Thyroid gland (tissue), 4 donors: ENCODE data around the gene AKAP6. TPM values are rescaled to one million over a fixed set of nuclear protein-coding genes. Genes with fewer than 3 reads are reported as not detected.

Source experiments
- DNase-seq, 2 donors: peaks; one replicate each; pipeline ENCODE4 v3.0.0-alpha.2; 2019
- H3K27ac ChIP-seq, 3 donors: fragments of 200-600 bp; sonication (generic); 1 replicate in 2 of 3; 2 replicates in 1 of 3; pipeline ENCODE4 v1.5.1; 2016 to 2019; ENCODE audit warnings: mild to moderate bottlenecking in 1 of 3, moderate library complexity in 1 of 3
- H3K27me3 ChIP-seq: fragments of 200-600 bp; sonication (generic); one replicate; pipeline ENCODE4 v1.5.1; 2019
- H3K36me3 ChIP-seq, 2 donors: fragments of 200-600 bp; sonication (generic); one replicate each; pipeline ENCODE4 v1.5.1; 2016 to 2019
- H3K4me1 ChIP-seq, 2 donors: fragments of 200-600 bp; sonication (generic); one replicate each; pipeline ENCODE4 v1.5.1; 2017 to 2019
- H3K4me3 ChIP-seq, 3 donors: fragments of 200-600 bp; sonication (generic); replicated peaks in 1 of 3; 1 replicate in 2 of 3; 2 replicates in 1 of 3; pipeline ENCODE4 v1.5.1; 2016; ENCODE audit warnings: mild to moderate bottlenecking in 1 of 3
- H3K9me3 ChIP-seq: fragments of 200-600 bp; sonication (generic); one replicate; pipeline ENCODE4 v1.5.1; 2017
- POLR2A ChIP-seq, 2 donors: fragments of 450-650 bp; IDR thresholded peaks; one replicate each; pipeline ENCODE4 v1.6.1; 2017; ENCODE audit warnings: antibody characterized with exemption in 2 of 2, mild to moderate bottlenecking in 2 of 2, moderate library complexity in 1 of 2
- WGBS, 2 donors: methylation state at CpG; one replicate each; pipeline ENCODE4 v1.1.5; 2017; 5-methylcytosine and 5-hydroxymethylcytosine counted together
- intact Hi-C: fragments of 100-400 bp; cut with DNase I; formaldehyde crosslinking; loops from one replicate; pipeline ENCODE4 v1.15.1; 2023
- total RNA-seq, 4 donors: library from RNA; depleted of rRNA; stranded (reverse); fragments of >200 nt; gene quantifications; one replicate each; pipeline ENCODE4 v1.2.3, GENCODE V29; 2016
- TF ChIP-seq, protein P1 (sequence below), 6 experiments: fragments of 200-600 bp in 3 of 6; fragments of 450-650 bp in 3 of 6; sonication (generic) in 3 of 6; IDR thresholded peaks; one replicate each; pipeline ENCODE4 v1.5.1; 2016 to 2019; ENCODE audit warnings: antibody characterized with exemption in 6 of 6, mild to moderate bottlenecking in 2 of 6, inconsistent platforms in 1 of 6, moderate library complexity in 1 of 6

AKAP6 gene
- total RNA-seq, 4 donors from 2014 or later = 13.0 to 34.5 (median 22.7) TPM

- DNase-seq = no peak
- TF ChIP-seq POLR2A (IDR thresholded peaks at IDR 0.05) = no peak
- TF ChIP-seq, protein P1, sequence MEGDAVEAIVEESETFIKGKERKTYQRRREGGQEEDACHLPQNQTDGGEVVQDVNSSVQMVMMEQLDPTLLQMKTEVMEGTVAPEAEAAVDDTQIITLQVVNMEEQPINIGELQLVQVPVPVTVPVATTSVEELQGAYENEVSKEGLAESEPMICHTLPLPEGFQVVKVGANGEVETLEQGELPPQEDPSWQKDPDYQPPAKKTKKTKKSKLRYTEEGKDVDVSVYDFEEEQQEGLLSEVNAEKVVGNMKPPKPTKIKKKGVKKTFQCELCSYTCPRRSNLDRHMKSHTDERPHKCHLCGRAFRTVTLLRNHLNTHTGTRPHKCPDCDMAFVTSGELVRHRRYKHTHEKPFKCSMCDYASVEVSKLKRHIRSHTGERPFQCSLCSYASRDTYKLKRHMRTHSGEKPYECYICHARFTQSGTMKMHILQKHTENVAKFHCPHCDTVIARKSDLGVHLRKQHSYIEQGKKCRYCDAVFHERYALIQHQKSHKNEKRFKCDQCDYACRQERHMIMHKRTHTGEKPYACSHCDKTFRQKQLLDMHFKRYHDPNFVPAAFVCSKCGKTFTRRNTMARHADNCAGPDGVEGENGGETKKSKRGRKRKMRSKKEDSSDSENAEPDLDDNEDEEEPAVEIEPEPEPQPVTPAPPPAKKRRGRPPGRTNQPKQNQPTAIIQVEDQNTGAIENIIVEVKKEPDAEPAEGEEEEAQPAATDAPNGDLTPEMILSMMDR (IDR thresholded peaks at IDR 0.05) = no peak
- H3K4me1 ChIP-seq = no peaks in the 10 kb centered on the region
Observed at GRCh38 chr14:32694795-32695449, 365.8 kb downstream of the AKAP6 start.

DNA sequence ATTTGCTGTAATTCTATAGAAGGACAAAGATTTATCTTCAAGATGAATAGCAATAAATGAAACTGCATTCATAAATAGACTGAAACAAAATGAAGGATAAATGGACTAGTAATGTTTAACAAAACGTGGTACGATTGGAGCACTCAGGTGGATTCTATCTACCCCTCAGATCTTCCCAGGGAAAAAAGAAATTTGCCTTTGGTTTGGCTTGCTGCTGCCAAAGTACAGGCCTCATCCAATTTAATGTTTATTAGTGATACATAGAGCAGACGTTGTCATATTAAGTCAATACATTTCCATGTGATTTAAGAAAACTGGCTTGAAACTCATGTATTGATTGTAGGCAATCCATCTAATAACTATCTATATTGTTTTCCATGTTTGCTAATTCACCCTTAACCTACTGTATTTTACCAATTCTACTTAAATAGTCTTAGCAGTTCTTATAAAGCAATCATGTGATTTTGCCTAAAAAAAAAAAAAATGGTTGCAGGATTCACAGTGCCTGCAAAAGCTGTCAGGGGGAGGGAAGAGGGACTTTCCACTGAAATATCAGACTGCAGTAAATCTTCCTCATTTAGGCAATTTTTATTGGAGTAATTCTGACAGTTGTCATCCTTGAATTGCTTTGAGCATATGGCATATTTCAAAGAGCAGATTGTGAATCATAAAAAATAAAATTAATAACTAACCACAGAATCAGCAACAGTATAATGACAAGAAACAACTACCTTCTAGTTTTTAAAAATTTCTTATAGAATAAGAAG lies 367.4 kb downstream of the AKAP6 start:
- H3K4me1 ChIP-seq = no peaks in the 10 kb centered on the region
- no peaks in the 10 kb centered on the region for H3K27me3 ChIP-seq
- H3K9me3 ChIP-seq = no peaks in the 10 kb centered on the region
- intact Hi-C loops = no loop called here
- H3K27ac ChIP-seq = no peak overlapping the region
- H3K4me3 ChIP-seq = no peak overlapping the region
- 96 to 98% methylated on average over 3 of the region's 3 CpGs for WGBS, 2 donors
- no peak for TF ChIP-seq POLR2A (IDR thresholded peaks at IDR 0.05)
- TF ChIP-seq, protein P1 (IDR thresholded peaks at IDR 0.05) = no peak
- no peaks in the 10 kb centered on the region for H3K36me3 ChIP-seq
- DNase-seq = no peak

More at GRCh38 chr14:32694795-32695449, 365.8 kb downstream of the AKAP6 start:
- intact Hi-C loops = no loop called here
- Histone ChIP-seq H3K27me3 (no peaks in the 10 kb centered on the region), H3K4me3 (no peak overlapping the region), H3K27ac (no peak overlapping the region), H3K9me3 (no peaks in the 10 kb centered on the region), H3K36me3 (no peaks in the 10 kb centered on the region)
- 51 to 82% methylated on average over 3 of the region's 3 CpGs for WGBS, 2 donors

- Histone ChIP-seq H3K4me3 (no peak overlapping the region), H3K4me1 (no peaks in the 10 kb centered on the region), H3K36me3 (no peaks in the 10 kb centered on the region), H3K9me3 (no peaks in the 10 kb centered on the region), H3K27me3 (no peaks in the 10 kb centered on the region), H3K27ac (no peak overlapping the region)
- WGBS, 2 donors = 78 to 90% methylated on average over 2 of the region's 2 CpGs
- intact Hi-C loops = no loop called here
- no peak for DNase-seq
- no peak for TF ChIP-seq POLR2A (IDR thresholded peaks at IDR 0.05)
- TF ChIP-seq, protein P1 (IDR thresholded peaks at IDR 0.05) = no peak
Observed at GRCh38 chr14:32697114-32697513, 368.0 kb downstream of the AKAP6 start.

- Histone ChIP-seq H3K27me3 (no peaks in the 10 kb centered on the region), H3K9me3 (no peaks in the 10 kb centered on the region), H3K4me1 (peaks cover under 1 to 5% of the 10 kb centered on the region in 2 donors), H3K4me3 (no peak overlapping the region), H3K27ac (no peak overlapping the region), H3K36me3 (no peaks in the 10 kb centered on the region)
- no peak for TF ChIP-seq POLR2A (IDR thresholded peaks at IDR 0.05)
- TF ChIP-seq, protein P1 (IDR thresholded peaks at IDR 0.05) = no peak
- DNase-seq = no peak
- WGBS, 2 donors = 81% methylated on average over 1 of the region's 1 CpG
- intact Hi-C loops = no loop called here
Observed at GRCh38 chr14:32697704-32698103, 368.6 kb downstream of the AKAP6 start.

GRCh38 chr14:32698831-32699230 lies 369.7 kb downstream of the AKAP6 start:
- Histone ChIP-seq H3K4me1 (peaks cover 9 to 10% of the 10 kb centered on the region in 2 donors), H3K27ac (no peak overlapping the region), H3K36me3 (no peaks in the 10 kb centered on the region), H3K4me3 (no peak overlapping the region), H3K9me3 (no peaks in the 10 kb centered on the region), H3K27me3 (no peaks in the 10 kb centered on the region)
- no peak for DNase-seq
- 92 to 98% methylated on average over 2 of the region's 2 CpGs for WGBS, 2 donors
- TF ChIP-seq, protein P1 (IDR thresholded peaks at IDR 0.05) = no peak
- no peak for TF ChIP-seq POLR2A (IDR thresholded peaks at IDR 0.05)
- intact Hi-C loops = no loop called here
